OCI-LY7 (cell line): ENCODE results near the gene CRYBG3. TPM values are rescaled to one million over a fixed set of nuclear protein-coding genes. Genes with fewer than 3 reads are reported as not detected.

Experiments used
- BruUV-seq: library from RNA; stranded (reverse); fragments of 400-500 nt; replicated peaks from 2 replicates; lab custom pipeline; 2021; lab: Mats Ljungman, UMichigan
- CTCF ChIA-PET: fragments of 300-600 bp; sonication (Branson Sonifier 250); formaldehyde crosslinking; loops from one replicate; lab custom pipeline; 2022; ENCODE audit warnings: antibody characterized with exemption; ENCODE audit not compliant: unreplicated experiment; lab: Charles Lee
- POLR2A ChIA-PET: fragments of 300-600 bp; sonication (Branson Sonifier 250); formaldehyde crosslinking; loops from one replicate; lab custom pipeline; 2022; ENCODE audit warnings: antibody characterized with exemption; lab: Charles Lee
- DNase-seq: peaks from one replicate; pipeline ENCODE4 v3.0.0-alpha.2; 2015; ENCODE audit warnings: low spot score
- H2AFZ ChIP-seq: fragments of 200-600 bp; sonication (generic), shearing (Covaris generic); 2 replicates; pipeline ENCODE4 v1.6.1; 2014; ENCODE audit warnings: mild to moderate bottlenecking, antibody characterized with exemption, low read length, moderate library complexity
- H3K27ac ChIP-seq: fragments of 200-600 bp; sonication (generic); 2 replicates; pipeline ENCODE4 v1.5.1; 2014; ENCODE audit warnings: mixed run types, low read depth, mild to moderate bottlenecking, moderate library complexity, low read length, inconsistent platforms; ENCODE audit not compliant: poor library complexity, severe bottlenecking
- H3K36me3 ChIP-seq: fragments of 200-600 bp; sonication (generic); 2 replicates; pipeline ENCODE4 v1.6.1; 2014; ENCODE audit warnings: mild to moderate bottlenecking, antibody characterized with exemption, low read length, moderate library complexity, mixed read lengths; ENCODE audit not compliant: insufficient read depth
- H3K4me1 ChIP-seq: fragments of 200-600 bp; sonication (generic); 2 replicates; pipeline ENCODE4 v1.5.1; 2014; ENCODE audit warnings: mild to moderate bottlenecking, low read length; ENCODE audit not compliant: insufficient read depth, poor library complexity, severe bottlenecking
- H3K4me2 ChIP-seq: fragments of 200-600 bp; sonication (generic); 2 replicates; pipeline ENCODE4 v1.6.1; 2014; ENCODE audit warnings: mild to moderate bottlenecking, low read length
- H3K4me3 ChIP-seq: fragments of 200-600 bp; sonication (generic); 2 replicates; pipeline ENCODE4 v1.5.1; 2014; ENCODE audit warnings: mild to moderate bottlenecking, low read depth, low read length; ENCODE audit not compliant: poor library complexity, severe bottlenecking
- H3K79me2 ChIP-seq: fragments of 200-600 bp; sonication (generic); 2 replicates; pipeline ENCODE4 v1.6.1; 2016; ENCODE audit warnings: low read depth, mild to moderate bottlenecking, low read length, moderate library complexity, mixed read lengths; ENCODE audit not compliant: insufficient read depth
- H3K9me2 ChIP-seq: fragments of 200-600 bp; sonication (generic); 2 replicates; pipeline ENCODE4 v1.6.1; 2016; ENCODE audit warnings: mild to moderate bottlenecking, low read length, mixed read lengths; ENCODE audit not compliant: insufficient read depth
- H3K9me3 ChIP-seq: fragments of 200-600 bp; sonication (generic); 2 replicates; pipeline ENCODE4 v1.6.1; 2014; ENCODE audit warnings: mild to moderate bottlenecking, mixed run types, low read length, mixed read lengths
- H4K20me1 ChIP-seq: fragments of 200-600 bp; sonication (generic); 2 replicates; pipeline ENCODE4 v1.6.1; 2014; ENCODE audit warnings: mild to moderate bottlenecking, antibody characterized with exemption, low read length, moderate library complexity, mixed read lengths; ENCODE audit not compliant: insufficient read depth
- CTCF ChIP-seq: fragments of 200-600 bp; sonication (generic); conservative IDR thresholded peaks from 2 replicates; pipeline ENCODE4 v1.5.1; 2014; ENCODE audit warnings: mild to moderate bottlenecking, antibody characterized with exemption, low read length, moderate library complexity, mixed read lengths
- EZH2phosphoT487 ChIP-seq: fragments of 200-600 bp; sonication (generic); IDR thresholded peaks from 2 replicates; pipeline ENCODE4 v1.6.1; 2018; ENCODE audit warnings: low read depth, borderline replicate concordance, mild to moderate bottlenecking, mixed run types, antibody characterized with exemption, low read length, moderate library complexity, mixed read lengths
- intact Hi-C: fragments of 100-400 bp; cut with micrococcal nuclease; formaldehyde crosslinking; loops from one replicate; pipeline ENCODE4 v1.10.0; 2022; ENCODE audit not compliant: unreplicated experiment
- total RNA-seq, 2 experiments: library from RNA; depleted of rRNA in 1 of 2; stranded (reverse); fragments of >200 nt in 1 of 2; shearing (Covaris generic) in 1 of 2; gene quantifications; 2 replicates each; pipeline ENCODE4 v1.2.3, GENCODE V29; 2014 to 2022

The CRYBG3 gene
- total RNA-seq, 2 experiments from 2014 or later = 0.22 to 0.46 TPM

GRCh38 chr3:97885931-97886824 lies 64.4 kb downstream of the CRYBG3 start:
- Histone ChIP-seq H4K20me1 (no peaks in the 10 kb centered on the region), H3K27ac (no peak overlapping the region), H2AFZ (no peak overlapping the region), H3K4me3 (no peak overlapping the region), H3K9me2 (no peaks in the 10 kb centered on the region), H3K9me3 (no peaks in the 10 kb centered on the region), H3K79me2 (no peaks in the 10 kb centered on the region), H3K4me1 (no peaks in the 10 kb centered on the region), H3K36me3 (no peaks in the 10 kb centered on the region), H3K4me2 (no peak overlapping the region)
- POLR2A ChIA-PET = interaction anchor here (0.5 to 1.8 kb wide), 5 partner anchors 9 to 256 kb away, joined by 3 to 6 read pairs (median 4); no protein-coding TSS in a partner anchor
- CTCF ChIA-PET = no interaction called here
- intact Hi-C loops = no loop called here
- TF ChIP-seq CTCF (no peak), EZH2phosphoT487 (no peak)
- no TSS peak for BruUV-seq
- no peak for DNase-seq

- CTCF ChIA-PET = no interaction called here
- no peak overlapping the region for H3K4me3 ChIP-seq
- H2AFZ ChIP-seq = no peak overlapping the region
- POLR2A ChIA-PET = interaction anchor here (0.7 to 1.2 kb wide), 3 partner anchors 51 to 122 kb away, joined by 3 to 5 read pairs (median 3); no protein-coding TSS in a partner anchor
- H3K9me2 ChIP-seq = no peaks in the 10 kb centered on the region
- H3K79me2 ChIP-seq = no peaks in the 10 kb centered on the region
- no peak overlapping the region for H3K4me2 ChIP-seq
- H3K4me1 ChIP-seq = peaks cover 2% of the 10 kb centered on the region
- H4K20me1 ChIP-seq = no peaks in the 10 kb centered on the region
- DNase-seq = no peak
- H3K27ac ChIP-seq = no peak overlapping the region
- BruUV-seq = no TSS peak
- intact Hi-C loops = no loop called here
- H3K36me3 ChIP-seq = no peaks in the 10 kb centered on the region
- TF ChIP-seq CTCF (no peak), EZH2phosphoT487 (no peak)
- H3K9me3 ChIP-seq = no peaks in the 10 kb centered on the region
Observed at GRCh38 chr3:97889814-97890213, 68.0 kb downstream of the CRYBG3 start.

GRCh38 chr3:97892852-97893251 lies 71.0 kb downstream of the CRYBG3 start:
- Histone ChIP-seq H2AFZ (no peak overlapping the region), H3K79me2 (no peaks in the 10 kb centered on the region), H3K4me3 (no peak overlapping the region), H3K9me2 (no peaks in the 10 kb centered on the region), H3K4me2 (no peak overlapping the region), H3K36me3 (no peaks in the 10 kb centered on the region), H3K27ac (no peak overlapping the region), H3K9me3 (no peaks in the 10 kb centered on the region), H4K20me1 (no peaks in the 10 kb centered on the region), H3K4me1 (peaks cover 15% of the 10 kb centered on the region)
- CTCF ChIA-PET = no interaction called here
- no peak for DNase-seq
- intact Hi-C loops = no loop called here
- TF ChIP-seq EZH2phosphoT487 = no peak
- no peak for TF ChIP-seq CTCF
- BruUV-seq = no TSS peak
- POLR2A ChIA-PET = no interaction called here
